Measurements from ENCODE around the gene SYNDIG1.

SYNDIG1 gene

GRCh38 chr20:24588047-24588635, 118.7 kb downstream of the SYNDIG1 start:
- DNase-seq = no peak

DNA sequence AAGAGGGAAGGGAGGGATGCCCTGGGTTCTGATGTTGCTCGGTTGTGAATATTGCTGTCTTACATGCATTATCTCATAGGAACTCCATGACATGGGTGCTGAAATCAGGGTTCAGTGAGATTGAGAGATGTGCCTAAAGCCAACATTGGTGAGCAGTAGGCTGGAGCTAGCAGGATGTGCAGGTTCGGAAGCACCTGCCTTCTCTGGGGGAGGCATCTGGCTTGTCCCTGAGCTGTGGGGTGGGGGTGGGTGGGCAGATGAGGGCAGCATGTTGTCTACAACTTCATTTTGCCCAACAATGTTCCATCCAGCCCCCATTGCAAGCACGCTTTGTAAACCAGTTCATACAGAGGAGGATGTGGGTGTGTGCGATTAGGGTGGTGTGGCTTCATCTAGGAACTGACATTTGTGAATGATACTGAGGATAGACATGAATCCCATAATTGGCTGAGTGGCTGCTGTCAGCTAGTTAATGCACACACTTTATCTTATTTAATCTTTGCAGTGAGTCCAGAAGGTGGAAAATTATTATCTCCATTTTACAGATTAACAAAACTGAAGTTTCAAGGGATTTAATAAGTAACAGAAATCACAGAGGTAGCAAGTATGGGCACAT, 119.4 kb downstream of the SYNDIG1 start:
- DNase-seq = no peak

- DNase-seq = no peak
These were observed 120.0 kb downstream of the SYNDIG1 start for GRCh38 chr20:24589381-24589780.

- DNase-seq = no peak
These were observed 120.4 kb downstream of the SYNDIG1 start for GRCh38 chr20:24589815-24590177.

DNA sequence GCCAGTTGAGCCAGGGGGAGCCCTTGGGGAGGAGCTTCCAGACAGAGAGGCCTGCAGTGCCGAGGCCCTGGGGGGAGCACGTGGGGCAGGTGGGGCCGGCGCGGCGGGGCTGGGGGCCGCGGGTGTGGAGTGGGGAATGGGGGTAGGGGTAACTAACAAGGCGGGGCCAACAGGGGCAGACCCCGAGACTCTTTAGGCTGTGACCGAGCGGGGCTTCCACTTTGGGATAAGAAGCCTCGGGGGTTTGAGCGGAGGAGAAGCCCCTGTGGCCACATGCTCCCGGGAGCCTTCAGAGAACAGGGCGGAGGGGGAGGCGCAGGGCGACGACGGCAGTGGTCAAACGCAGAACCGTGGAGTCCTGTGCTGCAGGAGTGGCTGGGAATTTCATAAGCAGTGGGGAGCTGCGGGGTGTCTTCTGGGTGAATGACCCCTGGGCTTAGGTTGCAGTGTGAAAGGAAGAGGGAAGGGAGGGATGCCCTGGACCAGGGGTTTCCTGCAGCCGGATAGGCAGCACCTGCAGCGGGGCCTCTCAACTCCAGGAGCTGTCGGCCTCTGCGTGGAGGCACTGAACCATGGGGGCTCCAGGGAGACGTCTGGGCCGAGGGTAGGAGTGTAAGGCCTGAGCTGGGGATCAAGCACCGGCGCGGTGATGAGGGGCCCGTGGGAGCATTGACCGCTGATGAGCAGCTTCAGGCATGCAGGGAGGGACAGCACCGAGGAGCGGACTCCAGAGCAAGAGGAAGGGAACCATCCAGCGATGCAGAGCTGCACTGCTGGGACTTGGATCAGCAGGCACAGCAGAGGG, 121.0 kb downstream of the SYNDIG1 start:
- no peak for DNase-seq

DNA sequence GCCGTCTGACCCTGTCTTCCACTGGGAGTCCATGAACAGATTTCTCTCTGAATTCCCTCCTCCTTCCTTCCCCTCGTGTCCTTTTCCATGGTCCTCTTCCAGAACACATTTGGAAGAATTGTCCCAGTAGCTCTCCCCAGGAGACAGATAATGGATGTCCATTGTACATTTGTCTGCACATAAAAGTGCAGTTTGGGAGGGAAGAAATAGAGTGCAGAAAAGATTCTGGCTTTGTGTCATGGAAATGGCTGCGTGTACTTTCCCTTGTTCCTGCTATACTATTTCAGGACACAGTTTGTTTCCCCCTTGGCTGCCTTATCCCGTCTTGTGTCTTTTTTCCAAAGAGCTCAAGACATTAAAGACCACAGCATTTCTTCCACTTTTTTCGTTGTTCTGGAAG, 127.6 kb downstream of the SYNDIG1 start:
- no peak for DNase-seq

DNA sequence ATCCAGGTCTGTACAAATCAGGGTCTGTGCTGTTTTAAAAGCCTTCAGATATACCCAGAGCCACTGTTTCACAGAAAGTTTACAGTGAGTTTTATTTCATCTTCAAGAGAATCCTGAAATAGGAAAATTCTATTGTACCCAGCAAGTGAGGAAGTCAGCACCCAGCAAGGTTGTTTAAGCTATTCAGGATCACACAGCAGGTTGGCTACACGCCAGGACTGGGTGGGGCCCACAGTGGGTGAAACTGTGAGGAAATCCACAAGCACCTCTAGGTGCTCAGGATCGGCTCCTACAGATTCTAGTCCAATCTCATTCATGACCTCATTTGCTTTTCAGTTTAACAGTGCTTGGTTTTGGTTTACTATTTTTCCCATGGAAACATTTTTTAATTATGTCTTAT, 128.9 kb downstream of the SYNDIG1 start:
- DNase-seq = no peak

DNA sequence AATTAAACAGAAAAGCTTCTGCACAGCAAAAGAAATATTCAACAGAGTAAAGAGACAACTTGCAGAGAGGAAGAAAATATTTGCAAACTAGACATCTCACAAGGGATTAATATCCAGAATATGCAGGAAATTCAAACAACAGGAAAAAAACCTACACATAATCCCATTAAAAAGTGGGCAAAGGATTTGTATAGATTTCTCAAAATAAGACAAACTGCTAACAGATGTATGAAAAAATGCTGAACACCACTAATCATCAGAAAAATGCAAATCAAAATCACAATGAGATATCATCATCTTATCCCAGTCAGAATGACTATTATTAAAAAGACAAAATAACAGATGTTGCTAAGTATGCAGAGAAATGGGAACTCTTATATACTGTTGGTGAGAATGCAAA, 129.6 kb downstream of the SYNDIG1 start:
- no peak for DNase-seq

- DNase-seq = no peak
These were observed 130.6 kb downstream of the SYNDIG1 start for GRCh38 chr20:24600012-24600411.

- no peak for DNase-seq
These were observed 134.0 kb downstream of the SYNDIG1 start for GRCh38 chr20:24603454-24603853.

GRCh38 chr20:24604966-24605665, 135.7 kb downstream of the SYNDIG1 start:
- DNase-seq = no peak

DNA sequence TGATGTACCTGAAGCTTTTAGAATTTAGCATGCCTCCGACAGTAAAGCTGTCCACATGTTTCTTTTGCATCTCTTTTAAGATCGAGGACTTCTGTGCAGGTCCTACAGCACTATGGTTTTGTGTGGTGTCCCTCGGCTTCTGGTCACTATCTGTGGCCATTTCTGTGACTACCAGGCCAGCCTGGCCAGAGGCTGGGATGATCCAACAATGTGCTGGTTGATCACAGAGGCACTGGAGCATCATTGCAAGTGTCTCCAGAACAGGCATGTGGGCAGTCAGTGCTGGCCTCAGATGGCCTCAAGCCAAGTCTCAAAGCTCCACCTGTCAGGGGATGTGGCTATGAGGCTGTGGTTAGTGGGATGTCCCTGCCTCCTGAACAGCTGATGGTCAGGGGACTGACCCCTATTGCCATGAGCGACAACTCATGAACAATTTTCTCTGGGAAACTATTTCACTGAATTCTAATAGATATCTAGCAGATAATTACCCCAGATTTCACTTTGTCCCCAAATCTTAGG, 136.6 kb downstream of the SYNDIG1 start:
- DNase-seq = no peak

GRCh38 chr20:24607402-24607801, 138.0 kb downstream of the SYNDIG1 start:
- DNase-seq = no peak

- no peak for DNase-seq
These were observed 139.7 kb downstream of the SYNDIG1 start for GRCh38 chr20:24608926-24609667.

- DNase-seq = no peak
These were observed 140.3 kb downstream of the SYNDIG1 start for GRCh38 chr20:24609757-24610156.

DNA sequence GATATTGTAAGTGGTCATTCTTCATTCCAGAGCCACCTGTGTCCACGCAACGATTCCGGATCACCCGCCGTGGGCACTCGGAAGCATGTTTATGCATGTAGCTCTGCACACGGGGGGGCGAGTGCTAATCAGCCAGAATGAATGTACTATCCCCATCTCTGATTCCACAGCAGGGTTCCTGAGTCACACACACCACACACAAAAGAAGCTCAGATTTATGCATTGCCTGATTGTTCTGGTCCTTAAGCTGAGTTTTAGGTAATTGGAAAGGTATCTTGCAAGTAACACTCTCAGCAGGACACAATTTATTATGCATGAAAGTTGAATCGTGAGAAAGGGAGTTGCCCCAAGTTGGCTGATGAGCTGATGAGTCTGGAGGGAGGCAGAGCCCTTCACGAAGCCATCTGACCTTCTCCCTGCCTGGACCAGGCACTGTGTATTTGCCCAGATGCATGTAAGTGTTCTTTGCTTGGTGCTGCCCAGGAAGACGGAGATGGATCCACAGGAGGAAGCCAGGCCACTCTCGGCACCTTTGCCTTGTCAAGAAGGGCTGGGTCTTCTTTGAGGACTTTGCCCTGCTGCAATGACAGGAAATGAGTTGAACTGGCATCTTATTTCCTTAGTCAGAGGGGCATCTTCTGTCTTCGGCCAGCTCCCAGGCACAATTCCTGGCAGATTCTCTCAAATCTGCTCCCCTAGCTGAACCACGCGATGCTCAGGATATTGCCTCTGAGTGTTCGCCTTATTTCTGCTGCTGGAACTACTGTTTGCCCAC, 141.1 kb downstream of the SYNDIG1 start:
- DNase-seq = no peak

- no peak for DNase-seq
These were observed 142.1 kb downstream of the SYNDIG1 start for GRCh38 chr20:24611360-24612140.

- no peak for DNase-seq
These were observed 143.7 kb downstream of the SYNDIG1 start for GRCh38 chr20:24612799-24613775.

- DNase-seq = no peak
These were observed 144.9 kb downstream of the SYNDIG1 start for GRCh38 chr20:24614341-24614740.

- no peak for DNase-seq
These were observed 145.9 kb downstream of the SYNDIG1 start for GRCh38 chr20:24615353-24615752.
